ENCODE measurements around the gene ZFYVE28. TPM values are rescaled to one million over a fixed set of nuclear protein-coding genes. Genes with fewer than 3 reads are reported as not detected.

ZFYVE28 gene
- total and polyA plus RNA-seq, 2 experiments from 2014 or later, result 4.6 to 9.6 TPM

- in situ Hi-C loops (cut with MboI), result no loop called here
- 69 to 75% methylated on average over 16 of the region's 16 CpGs for WGBS, 2 experiments (ENCODE audit: low coverage in 1 of 2, low lambda C conversion rate in 2 of 2, missing lambda C conversion rate in 2 of 2)
These were observed 32.1 kb upstream of the ZFYVE28 start for GRCh38 chr4:2450394-2451035.

GRCh38 chr4:2449511-2450392 is 31.3 kb upstream of the ZFYVE28 start:
- Histone ChIP-seq H4K20me1 (ENCODE audit: insufficient read depth) (no peaks in the 10 kb centered on the region), H3K27ac (no peak overlapping the region), H3K36me3 (ENCODE audit: low read depth) (no peaks in the 10 kb centered on the region), H3K4me1 (ENCODE audit: insufficient read depth) (no peaks in the 10 kb centered on the region), H2AFZ (no peak overlapping the region), H3K79me2 (ENCODE audit: insufficient read depth) (no peaks in the 10 kb centered on the region), H3K9me2 (ENCODE audit: insufficient read depth) (no peaks in the 10 kb centered on the region), H3K9me3 (ENCODE audit: low read depth) (no peaks in the 10 kb centered on the region), H3F3A (ENCODE audit: insufficient read depth) (no peaks in the 10 kb centered on the region), H3K4me3 (no peak overlapping the region), H3K27me3 (replicated peaks; ENCODE audit: insufficient read depth) (no peaks in the 10 kb centered on the region), H3K4me2 (ENCODE audit: unreplicated experiment) (no peak overlapping the region), H3K9ac (no peak overlapping the region)
- DNase-seq, result no peak
- TF ChIP-seq EZH2phosphoT487 (IDR thresholded peaks at IDR 0.05; ENCODE audit: insufficient read depth, low read depth) (no peak), EZH2 (IDR thresholded peaks at IDR 0.05; ENCODE audit: insufficient read depth, poor library complexity, severe bottlenecking) (no peak)
- WGBS, 2 experiments (ENCODE audit: low coverage in 1 of 2, low lambda C conversion rate in 2 of 2, missing lambda C conversion rate in 2 of 2), result 68 to 70% methylated on average over 26 to 27 of the region's 27 CpGs
- in situ Hi-C loops (cut with MboI), result loop anchor here (10.0 kb wide), 1 partner anchor 225 kb away; no protein-coding TSS in a partner anchor

More at GRCh38 chr4:2450394-2451035, 32.1 kb upstream of the ZFYVE28 start:
- no peaks in the 10 kb centered on the region for H3K9me3 ChIP-seq (ENCODE audit: low read depth)
- H4K20me1 ChIP-seq (ENCODE audit: insufficient read depth), result no peaks in the 10 kb centered on the region
- TF ChIP-seq EZH2phosphoT487 (IDR thresholded peaks at IDR 0.05; ENCODE audit: insufficient read depth, low read depth) (no peak), EZH2 (IDR thresholded peaks at IDR 0.05; ENCODE audit: insufficient read depth, poor library complexity, severe bottlenecking) (no peak)
- H3K79me2 ChIP-seq (ENCODE audit: insufficient read depth), result no peaks in the 10 kb centered on the region
- H3K4me2 ChIP-seq (ENCODE audit: unreplicated experiment), result no peak overlapping the region
- H3K27ac ChIP-seq, result no peak overlapping the region
- H3K4me1 ChIP-seq (ENCODE audit: insufficient read depth), result no peaks in the 10 kb centered on the region
- H3F3A ChIP-seq (ENCODE audit: insufficient read depth), result no peaks in the 10 kb centered on the region
- H3K9ac ChIP-seq, result no peak overlapping the region
- no peaks in the 10 kb centered on the region for H3K36me3 ChIP-seq (ENCODE audit: low read depth)
- H3K9me2 ChIP-seq (ENCODE audit: insufficient read depth), result no peaks in the 10 kb centered on the region
- H3K27me3 ChIP-seq (replicated peaks; ENCODE audit: insufficient read depth), result no peaks in the 10 kb centered on the region
- H2AFZ ChIP-seq, result no peak overlapping the region
- no peak overlapping the region for H3K4me3 ChIP-seq
- no peak for DNase-seq

- H3F3A ChIP-seq (ENCODE audit: insufficient read depth), result no peaks in the 10 kb centered on the region
- in situ Hi-C loops (cut with MboI), result loop anchor here (10.0 kb wide), 1 partner anchor 224 kb away; no protein-coding TSS in a partner anchor
- no peaks in the 10 kb centered on the region for H3K79me2 ChIP-seq (ENCODE audit: insufficient read depth)
- DNase-seq, result no peak
- no peaks in the 10 kb centered on the region for H3K27me3 ChIP-seq (replicated peaks; ENCODE audit: insufficient read depth)
- H3K9me2 ChIP-seq (ENCODE audit: insufficient read depth), result no peaks in the 10 kb centered on the region
- no peak overlapping the region for H3K4me3 ChIP-seq
- TF ChIP-seq EZH2 (IDR thresholded peaks at IDR 0.05; ENCODE audit: insufficient read depth, poor library complexity, severe bottlenecking) (no peak), EZH2phosphoT487 (IDR thresholded peaks at IDR 0.05; ENCODE audit: insufficient read depth, low read depth) (no peak)
- no peak overlapping the region for H3K4me2 ChIP-seq (ENCODE audit: unreplicated experiment)
- H3K27ac ChIP-seq, result no peak overlapping the region
- 80 to 92% methylated on average over 8 to 11 of the region's 11 CpGs for WGBS, 2 experiments (ENCODE audit: low coverage in 1 of 2, low lambda C conversion rate in 2 of 2, missing lambda C conversion rate in 2 of 2)
- H3K9ac ChIP-seq, result no peak overlapping the region
- no peak overlapping the region for H2AFZ ChIP-seq
- H4K20me1 ChIP-seq (ENCODE audit: insufficient read depth), result no peaks in the 10 kb centered on the region
- no peaks in the 10 kb centered on the region for H3K9me3 ChIP-seq (ENCODE audit: low read depth)
- no peaks in the 10 kb centered on the region for H3K36me3 ChIP-seq (ENCODE audit: low read depth)
- no peaks in the 10 kb centered on the region for H3K4me1 ChIP-seq (ENCODE audit: insufficient read depth)
These were observed 30.6 kb upstream of the ZFYVE28 start for GRCh38 chr4:2449051-2449450.

GRCh38 chr4:2448589-2448988 is 30.1 kb upstream of the ZFYVE28 start:
- Histone ChIP-seq H3K9me2 (ENCODE audit: insufficient read depth) (no peaks in the 10 kb centered on the region), H3K27ac (no peak overlapping the region), H3K27me3 (replicated peaks; ENCODE audit: insufficient read depth) (no peaks in the 10 kb centered on the region), H4K20me1 (ENCODE audit: insufficient read depth) (no peaks in the 10 kb centered on the region), H3K9ac (no peak overlapping the region), H3K79me2 (ENCODE audit: insufficient read depth) (no peaks in the 10 kb centered on the region), H3K36me3 (ENCODE audit: low read depth) (no peaks in the 10 kb centered on the region), H3K4me2 (ENCODE audit: unreplicated experiment) (no peak overlapping the region), H3F3A (ENCODE audit: insufficient read depth) (no peaks in the 10 kb centered on the region), H3K9me3 (ENCODE audit: low read depth) (no peaks in the 10 kb centered on the region), H2AFZ (no peak overlapping the region), H3K4me3 (no peak overlapping the region), H3K4me1 (ENCODE audit: insufficient read depth) (no peaks in the 10 kb centered on the region)
- WGBS, 2 experiments (ENCODE audit: low coverage in 1 of 2, low lambda C conversion rate in 2 of 2, missing lambda C conversion rate in 2 of 2), result 53 to 72% methylated on average over 7 of the region's 7 CpGs
- no peak for DNase-seq
- TF ChIP-seq EZH2phosphoT487 (IDR thresholded peaks at IDR 0.05; ENCODE audit: insufficient read depth, low read depth), result no peak
- no peak for TF ChIP-seq EZH2 (IDR thresholded peaks at IDR 0.05; ENCODE audit: insufficient read depth, poor library complexity, severe bottlenecking)
- in situ Hi-C loops (cut with MboI), result loop anchor here (10.0 kb wide), 1 partner anchor 224 kb away; no protein-coding TSS in a partner anchor
